H9 (cell line): ENCODE results near the gene KRT77. TPM values are rescaled to one million over a fixed set of nuclear protein-coding genes. Genes with fewer than 3 reads are reported as not detected.

Experiments
- DNase-seq: peaks from one replicate; pipeline ENCODE4 v3.0.0-alpha.2; 2017
- H2AFZ ChIP-seq: one replicate; pipeline ENCODE4 v1.6.1; 2013; ENCODE audit warnings: mild to moderate bottlenecking, low read length, control low read depth, moderate library complexity
- H2AK5ac ChIP-seq: 2 replicates; pipeline ENCODE4 v1.6.1; 2013; ENCODE audit warnings: low read length, control low read depth, mixed read lengths; ENCODE audit not compliant: insufficient read length
- H2BK120ac ChIP-seq: one replicate; pipeline ENCODE4 v1.6.1; 2013; ENCODE audit warnings: low read depth, mild to moderate bottlenecking, low read length, control low read depth, inconsistent platforms; ENCODE audit not compliant: poor library complexity, severe bottlenecking
- H2BK12ac ChIP-seq: 2 replicates; pipeline ENCODE4 v1.6.1; 2013; ENCODE audit warnings: low read length, control low read depth, mixed read lengths, low read depth; ENCODE audit not compliant: insufficient read length
- H2BK15ac ChIP-seq: 2 replicates; pipeline ENCODE4 v1.6.1; 2013; ENCODE audit warnings: low read depth, low read length, control low read depth
- H2BK20ac ChIP-seq: one replicate; pipeline ENCODE4 v1.6.1; 2013; ENCODE audit warnings: low read depth, mild to moderate bottlenecking, low read length, control low read depth, inconsistent platforms; ENCODE audit not compliant: poor library complexity, severe bottlenecking
- H2BK5ac ChIP-seq: 2 replicates; pipeline ENCODE4 v1.6.1; 2013; ENCODE audit warnings: low read length, control low read depth, mixed read lengths; ENCODE audit not compliant: insufficient read length
- H3K14ac ChIP-seq: 2 replicates; pipeline ENCODE4 v1.6.1; 2013; ENCODE audit warnings: low read length, control low read depth; ENCODE audit not compliant: insufficient read depth
- H3K18ac ChIP-seq: 2 replicates; pipeline ENCODE4 v1.6.1; 2013; ENCODE audit warnings: low read depth, mild to moderate bottlenecking, mixed read lengths, low read length, control low read depth; ENCODE audit not compliant: insufficient read length
- H3K23ac ChIP-seq: 2 replicates; pipeline ENCODE4 v1.6.1; 2013; ENCODE audit warnings: low read length, control low read depth, mixed read lengths, low read depth; ENCODE audit not compliant: insufficient read length
- H3K23me2 ChIP-seq: 2 replicates; pipeline ENCODE4 v1.6.1; 2013; ENCODE audit warnings: low read depth, mild to moderate bottlenecking, mixed read lengths, low read length, control low read depth; ENCODE audit not compliant: insufficient read length, poor library complexity, severe bottlenecking
- H3K27ac ChIP-seq: 2 replicates; pipeline ENCODE4 v1.5.1; 2013; ENCODE audit warnings: low read length, control low read depth, mixed read lengths, low read depth; ENCODE audit not compliant: insufficient read length
- H3K27me3 ChIP-seq: 2 replicates; pipeline ENCODE4 v1.6.1; 2013; ENCODE audit warnings: low read length, control low read depth, inconsistent platforms; ENCODE audit not compliant: insufficient read depth
- H3K4ac ChIP-seq: 2 replicates; pipeline ENCODE4 v1.6.1; 2013; ENCODE audit warnings: low read depth, mild to moderate bottlenecking, control low read depth, inconsistent platforms, low read length, moderate library complexity
- H3K4me1 ChIP-seq: 2 replicates; pipeline ENCODE4 v1.6.1; 2013; ENCODE audit warnings: low read length, control low read depth, inconsistent platforms; ENCODE audit not compliant: insufficient read depth
- H3K4me2 ChIP-seq: 2 replicates; pipeline ENCODE4 v1.6.1; 2013; ENCODE audit warnings: low read length, control low read depth, mixed read lengths; ENCODE audit not compliant: insufficient read length, insufficient read depth
- H3K56ac ChIP-seq: 2 replicates; pipeline ENCODE4 v1.6.1; 2013; ENCODE audit warnings: low read depth, mild to moderate bottlenecking, mixed read lengths, low read length, control low read depth; ENCODE audit not compliant: insufficient read length
- H3K79me1 ChIP-seq: 2 replicates; pipeline ENCODE4 v1.6.1; 2013; ENCODE audit warnings: low read depth, mild to moderate bottlenecking, moderate library complexity, low read length, control low read depth, inconsistent platforms; ENCODE audit not compliant: insufficient read depth, poor library complexity, severe bottlenecking
- H3K79me2 ChIP-seq: 2 replicates; pipeline ENCODE4 v1.6.1; 2013; ENCODE audit warnings: low read length, control low read depth, inconsistent platforms; ENCODE audit not compliant: insufficient read depth
- H3K9ac ChIP-seq: 2 replicates; pipeline ENCODE4 v1.6.1; 2013; ENCODE audit warnings: low read length, control low read depth, mixed read lengths; ENCODE audit not compliant: insufficient read length; ENCODE audit errors: extremely low read depth
- H3K9me3 ChIP-seq: one replicate; pipeline ENCODE4 v1.6.1; 2013; ENCODE audit warnings: low read depth, low read length, inconsistent platforms; ENCODE audit not compliant: control insufficient read depth
- H3T11ph ChIP-seq: one replicate; pipeline ENCODE4 v1.6.1; 2013; ENCODE audit warnings: mild to moderate bottlenecking, low read length, control low read depth, inconsistent platforms
- H4K20me1 ChIP-seq: one replicate; pipeline ENCODE4 v1.6.1; 2013; ENCODE audit not compliant: control insufficient read depth, insufficient read length, insufficient read depth
- H4K5ac ChIP-seq: 2 replicates; pipeline ENCODE4 v1.6.1; 2013; ENCODE audit warnings: low read depth, mild to moderate bottlenecking, mixed read lengths, low read length, control low read depth; ENCODE audit not compliant: insufficient read length
- H4K8ac ChIP-seq: replicated peaks from 2 replicates; pipeline ENCODE4 v1.6.1; 2013; ENCODE audit warnings: low read length, control low read depth, mixed read lengths, low read depth; ENCODE audit not compliant: insufficient read length
- H4K91ac ChIP-seq: 2 replicates; pipeline ENCODE4 v1.6.1; 2013; ENCODE audit warnings: low read depth, mild to moderate bottlenecking, moderate library complexity, mixed read lengths, low read length, control low read depth; ENCODE audit not compliant: insufficient read length
- H3K27ac Mint-ChIP-seq, 3 experiments: 2 replicates in 2 of 3; 3 replicates in 1 of 3; pipeline ENCODE4 v1.8.0; 2020 to 2021; ENCODE audit warnings: mixed read lengths in 3 of 3, mild to moderate bottlenecking in 1 of 3, moderate library complexity in 1 of 3
- H3K27me3 Mint-ChIP-seq: 2 replicates; pipeline ENCODE4 v1.8.0; 2021; ENCODE audit warnings: low read depth, mild to moderate bottlenecking, moderate library complexity, mixed read lengths
- H3K36me3 Mint-ChIP-seq, 3 experiments: 2 replicates in 2 of 3; 3 replicates in 1 of 3; pipeline ENCODE4 v1.8.0; 2020 to 2021; ENCODE audit warnings: low read depth in 3 of 3, mixed read lengths in 3 of 3; ENCODE audit not compliant: insufficient read depth in 1 of 3
- H3K4me1 Mint-ChIP-seq, 2 experiments: 2 replicates each; pipeline ENCODE4 v1.8.0; 2020; ENCODE audit warnings: mixed read lengths in 2 of 2
- H3K4me3 Mint-ChIP-seq, 2 experiments: 2 replicates in 1 of 2; 3 replicates in 1 of 2; pipeline ENCODE4 v1.8.0; 2020 to 2021; ENCODE audit warnings: mild to moderate bottlenecking in 2 of 2, mixed read lengths in 2 of 2, moderate library complexity in 1 of 2
- H3K9me3 Mint-ChIP-seq, 2 experiments: 2 replicates in 1 of 2; 3 replicates in 1 of 2; pipeline ENCODE4 v1.8.0; 2020; ENCODE audit warnings: mild to moderate bottlenecking in 2 of 2, mixed read lengths in 2 of 2, moderate library complexity in 1 of 2
- CTCF ChIP-seq: fragments of 200-600 bp; sonication (generic); conservative IDR thresholded peaks from 3 replicates; pipeline ENCODE4 v1.8.0; 2021; ENCODE audit warnings: antibody characterized with exemption, mild to moderate bottlenecking
- WGBS: extraction: QIAGEN DNeasy Blood & Tissue Kit; methylation state at CpG from one replicate; pipeline ENCODE4 v1.1.7; 2013; ENCODE audit warnings: missing lambda C conversion rate, low lambda C conversion rate, mixed read lengths; ENCODE audit not compliant: insufficient read length; ENCODE audit errors: extremely low coverage; 5-methylcytosine and 5-hydroxymethylcytosine counted together
- long read RNA-seq: library from polyadenylated mRNA; unstranded; transcript quantifications from one replicate; pipeline ENCODE4 v2.0.0, GENCODE V29; 2020
- total RNA-seq: library from RNA; stranded (reverse); gene quantifications from 2 replicates; pipeline ENCODE4 v1.2.1, GENCODE V29; 2021

KRT77 gene
- not detected in 2 replicates for total RNA-seq
- long read RNA-seq: 0 reads

- no peaks in the 10 kb centered on the region for H4K20me1 ChIP-seq
- H2BK120ac ChIP-seq: no peak within 1 kb of the TSS
- no peaks in the 10 kb centered on the region for H3K79me2 ChIP-seq
- no peaks in the 10 kb centered on the region for H3K9me3 Mint-ChIP-seq
- no peak within 1 kb of the TSS for H3K9ac ChIP-seq
- no CpG with 5 or more reads among the region's 2 CpGs for WGBS
- peaks cover 29% of the 10 kb centered on the region for H3K27me3 Mint-ChIP-seq
- H3K9me3 ChIP-seq: no peaks in the 10 kb centered on the region
- no peaks in the 10 kb centered on the region for H3K79me1 ChIP-seq
- no peak within 1 kb of the TSS for H3K18ac ChIP-seq
- H3K56ac ChIP-seq: no peak within 1 kb of the TSS
- H3K27ac ChIP-seq: no peak within 1 kb of the TSS
- no peak within 1 kb of the TSS for H2BK5ac ChIP-seq
- H3K23ac ChIP-seq: no peak within 1 kb of the TSS
- no peak for TF ChIP-seq CTCF
- no peak within 1 kb of the TSS for H2BK12ac ChIP-seq
- H3K27me3 ChIP-seq: no peaks in the 10 kb centered on the region
- no peak within 1 kb of the TSS for H3T11ph ChIP-seq
- H3K4me1 Mint-ChIP-seq: peaks cover 14 to 15% of the 10 kb centered on the region in 2 experiments; a peak in 3 of 4 replicates
- no peak within 1 kb of the TSS for H2BK20ac ChIP-seq
- H3K4me2 ChIP-seq: no peak within 1 kb of the TSS
- no peak within 1 kb of the TSS for H2AK5ac ChIP-seq
- no peak within 1 kb of the TSS for H3K4ac ChIP-seq
- no peaks in the 10 kb centered on the region; a peak in 1 of 7 replicates for H3K36me3 Mint-ChIP-seq
- H4K8ac ChIP-seq: no peak within 1 kb of the TSS
- no peaks in the 10 kb centered on the region for H3K4me1 ChIP-seq
- H3K23me2 ChIP-seq: no peaks in the 10 kb centered on the region
- no peak within 1 kb of the TSS for H3K4me3 Mint-ChIP-seq
- H4K91ac ChIP-seq: no peak within 1 kb of the TSS
- H4K5ac ChIP-seq: no peak within 1 kb of the TSS
- H2AFZ ChIP-seq: no peak within 1 kb of the TSS
- no peak within 1 kb of the TSS for H2BK15ac ChIP-seq
- H3K14ac ChIP-seq: no peak within 1 kb of the TSS
- peak within 1 kb of the TSS in 1 of 3 experiments; percentile 75; a peak in 1 of 7 replicates for H3K27ac Mint-ChIP-seq
- DNase-seq: no peak
These were observed at the start of gene KRT77 for GRCh38 chr12:52703424-52703823. KRT77 (minus strand) TSS chr12:52703524; CDS start chr12:52703434, 90 bp downstream.
